Lung (tissue), 12 donors: Measurements from ENCODE around the gene BAG1. TPM values are rescaled to one million over a fixed set of nuclear protein-coding genes. Genes with fewer than 3 reads are reported as not detected.

Experiments used
- ATAC-seq: fragments of 200-7000 bp; cut with Tn5 transposase; one replicate; pipeline ENCODE4 v1.9.1; 2020; ENCODE audit warnings: moderate number of reproducible peaks; ENCODE audit not compliant: insufficient read depth, low FRiP score
- DNase-seq, 3 donors: peaks; one replicate each; pipeline ENCODE4 v3.0.0-alpha.2; 2013 to 2017
- H3K27ac ChIP-seq, 2 donors: one replicate each; pipeline ENCODE4 v1.5.1; 2013; ENCODE audit warnings: mild to moderate bottlenecking in 2 of 2, moderate library complexity in 2 of 2, control low read depth in 1 of 2, inconsistent platforms in 1 of 2, low read depth in 1 of 2, low read length in 1 of 2
- H3K27me3 ChIP-seq, 3 donors: one replicate each; pipeline ENCODE4 v1.5.1; 2013; ENCODE audit warnings: low read length in 2 of 3; ENCODE audit not compliant: control insufficient read depth in 3 of 3, insufficient read depth in 3 of 3
- H3K36me3 ChIP-seq, 4 donors: one replicate each; pipeline ENCODE4 v1.5.1; 2013; ENCODE audit warnings: low read length in 4 of 4, mild to moderate bottlenecking in 1 of 4, moderate library complexity in 1 of 4; ENCODE audit not compliant: control insufficient read depth in 4 of 4, insufficient read depth in 4 of 4
- H3K4me1 ChIP-seq, 5 donors: one replicate each; pipeline ENCODE4 v1.5.1; 2013; ENCODE audit warnings: low read length in 5 of 5, mild to moderate bottlenecking in 2 of 5, moderate library complexity in 1 of 5; ENCODE audit not compliant: control insufficient read depth in 5 of 5, insufficient read depth in 5 of 5
- H3K4me3 ChIP-seq: one replicate; pipeline ENCODE4 v1.5.1; 2013; ENCODE audit warnings: mild to moderate bottlenecking, control low read depth, moderate library complexity
- H3K9ac ChIP-seq, 2 donors: one replicate each; pipeline ENCODE4 v1.5.1; 2013; ENCODE audit warnings: low read length in 2 of 2, control low read depth in 1 of 2; ENCODE audit not compliant: insufficient read depth in 1 of 2
- H3K9me3 ChIP-seq, 4 donors: one replicate each; pipeline ENCODE4 v1.5.1; 2013; ENCODE audit warnings: low read length in 3 of 4, mild to moderate bottlenecking in 1 of 4, moderate library complexity in 1 of 4; ENCODE audit not compliant: control insufficient read depth in 4 of 4, insufficient read depth in 3 of 4
- WGBS, 2 donors: extraction: QIAGEN DNeasy Blood & Tissue Kit; methylation state at CpG; one replicate each; pipeline ENCODE4 v1.1.7; 2013; 5-methylcytosine and 5-hydroxymethylcytosine counted together
- polyA plus RNA-seq, 2 donors: library from polyadenylated mRNA; stranded (reverse); fragments of 200-250 nt; gene quantifications; one replicate each; pipeline ENCODE4 v1.2.1, GENCODE V29; 2013
- total RNA-seq, 2 donors: library from RNA; depleted of rRNA in 1 of 2; stranded (reverse); fragments of >200 nt in 1 of 2; gene quantifications; one replicate each; pipeline ENCODE4 v1.2.1, GENCODE V29; 2014 to 2021
- TF ChIP-seq, protein P1 (sequence below): IDR thresholded peaks from 2 replicates; pipeline ENCODE4 v1.5.1; 2012; ENCODE audit warnings: mild to moderate bottlenecking; ENCODE audit errors: control extremely low read depth, extremely low read depth
- donor health status: control.
- donor health status: control.
- donor health status: Bipolar disorder and iron deficiency.
- donor health status: healthy.
- donor health status: DM: yes; HTN: yes; CAD: no.

Gene BAG1
- total and polyA plus RNA-seq, 4 donors: 84.1 to 135 (median 106) TPM

- Histone ChIP-seq H3K27me3 (peaks cover 0 to 2% (median 0%) of the 10 kb centered on the region in 3 donors), H3K27ac (no peak overlapping the region), H3K9ac (no peak overlapping the region), H3K4me1 (no peaks in the 10 kb centered on the region), H3K9me3 (no peaks in the 10 kb centered on the region), H3K36me3 (no peaks in the 10 kb centered on the region), H3K4me3 (no peak overlapping the region)
- 84 to 90% methylated on average over 8 of the region's 8 CpGs for WGBS, 2 donors
- no peak for DNase-seq
- no peak for ATAC-seq
- TF ChIP-seq, protein P1, sequence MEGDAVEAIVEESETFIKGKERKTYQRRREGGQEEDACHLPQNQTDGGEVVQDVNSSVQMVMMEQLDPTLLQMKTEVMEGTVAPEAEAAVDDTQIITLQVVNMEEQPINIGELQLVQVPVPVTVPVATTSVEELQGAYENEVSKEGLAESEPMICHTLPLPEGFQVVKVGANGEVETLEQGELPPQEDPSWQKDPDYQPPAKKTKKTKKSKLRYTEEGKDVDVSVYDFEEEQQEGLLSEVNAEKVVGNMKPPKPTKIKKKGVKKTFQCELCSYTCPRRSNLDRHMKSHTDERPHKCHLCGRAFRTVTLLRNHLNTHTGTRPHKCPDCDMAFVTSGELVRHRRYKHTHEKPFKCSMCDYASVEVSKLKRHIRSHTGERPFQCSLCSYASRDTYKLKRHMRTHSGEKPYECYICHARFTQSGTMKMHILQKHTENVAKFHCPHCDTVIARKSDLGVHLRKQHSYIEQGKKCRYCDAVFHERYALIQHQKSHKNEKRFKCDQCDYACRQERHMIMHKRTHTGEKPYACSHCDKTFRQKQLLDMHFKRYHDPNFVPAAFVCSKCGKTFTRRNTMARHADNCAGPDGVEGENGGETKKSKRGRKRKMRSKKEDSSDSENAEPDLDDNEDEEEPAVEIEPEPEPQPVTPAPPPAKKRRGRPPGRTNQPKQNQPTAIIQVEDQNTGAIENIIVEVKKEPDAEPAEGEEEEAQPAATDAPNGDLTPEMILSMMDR: no peak
These were observed 36.8 kb downstream of the BAG1 start for GRCh38 chr9:33227741-33228140.

DNA sequence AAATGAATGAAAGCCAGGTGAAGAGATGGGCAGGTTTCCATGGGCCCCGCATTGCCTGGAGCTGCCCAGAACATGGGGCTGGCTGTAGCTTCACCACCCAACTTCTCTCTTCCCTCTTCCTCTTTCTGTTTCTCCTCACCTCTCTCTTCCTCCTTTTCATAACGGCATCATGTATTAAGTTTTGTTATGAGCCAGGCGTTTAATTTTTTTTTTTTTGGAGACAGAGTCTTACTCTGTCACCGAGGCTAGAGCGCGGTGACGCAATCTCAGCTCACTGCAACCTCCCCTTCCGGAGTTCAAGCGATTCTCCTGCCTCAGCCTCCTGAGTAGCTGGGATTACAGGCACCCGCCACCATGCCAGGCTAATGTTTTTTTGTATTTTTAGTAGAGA lies 37.5 kb downstream of the BAG1 start:
- no peaks in the 10 kb centered on the region for H3K4me1 ChIP-seq
- H3K9me3 ChIP-seq: no peaks in the 10 kb centered on the region
- H3K27ac ChIP-seq: no peak overlapping the region
- ATAC-seq (peak; percentile 21), DNase-seq (no peak)
- H3K4me3 ChIP-seq: no peak overlapping the region
- WGBS, 2 donors: 33 to 63% methylated on average over 10 of the region's 10 CpGs
- TF ChIP-seq, protein P1: no peak
- H3K36me3 ChIP-seq: no peaks in the 10 kb centered on the region
- no peak overlapping the region for H3K9ac ChIP-seq
- H3K27me3 ChIP-seq: no peaks in the 10 kb centered on the region

DNA sequence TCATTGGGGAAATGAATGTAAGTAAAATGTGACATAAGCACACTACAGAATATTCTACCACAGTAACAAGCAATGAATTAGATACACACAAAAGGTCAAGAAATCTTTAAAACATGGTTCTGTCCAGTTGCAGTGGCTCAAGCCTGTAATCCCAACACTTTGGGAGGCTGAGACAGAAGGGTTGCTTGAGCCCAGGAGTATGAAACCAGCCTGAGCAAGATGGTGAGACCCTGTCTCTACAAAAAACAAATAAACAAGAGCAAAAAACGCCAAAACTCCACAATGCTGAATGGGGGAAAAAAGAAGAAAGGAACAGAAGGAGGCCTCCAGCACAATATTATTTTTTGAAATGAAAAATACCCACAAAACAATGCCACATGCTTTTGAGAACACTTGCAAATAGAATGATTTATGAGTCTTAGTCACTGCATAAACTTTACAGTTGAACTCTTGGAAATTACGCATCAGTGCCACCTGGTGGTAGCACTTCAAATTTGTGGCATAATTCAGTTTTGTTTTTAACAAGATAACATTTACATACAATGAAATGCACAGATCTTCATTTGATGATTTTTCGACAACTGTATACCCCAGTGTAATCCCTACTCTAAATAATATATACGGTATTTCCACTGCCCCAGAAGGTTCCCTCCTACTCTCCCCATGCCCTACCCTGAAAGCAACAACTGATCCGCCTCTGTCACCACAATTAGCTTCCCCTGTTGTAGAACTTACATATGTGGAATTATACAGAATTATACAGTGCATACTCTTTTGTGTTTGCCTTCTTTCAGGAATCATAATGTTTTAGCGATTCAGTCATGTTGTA lies 39.0 kb downstream of the BAG1 start:
- Histone ChIP-seq H3K27ac (no peak overlapping the region), H3K4me1 (no peaks in the 10 kb centered on the region), H3K9me3 (no peaks in the 10 kb centered on the region), H3K9ac (peak overlapping the region in 1 of 2 donors; percentile 15), H3K36me3 (no peaks in the 10 kb centered on the region), H3K27me3 (no peaks in the 10 kb centered on the region), H3K4me3 (no peak overlapping the region)
- 14 to 22% methylated on average over 6 of the region's 6 CpGs for WGBS, 2 donors
- no peak for ATAC-seq
- TF ChIP-seq, protein P1: peak; percentile 78
- peak; percentile 77 to 90 (median 88) for DNase-seq
